Fibroblast of skin of left biceps (primary cell): ENCODE results near the gene PLA2G1B.
A peak's percentile ranks its signal among the peaks of the same experiment; 100 is the strongest.

Experiments
- DNase-seq, 2 experiments: peaks; one replicate each; pipeline ENCODE4 v3.0.0-alpha.2; 2013; ENCODE audit warnings: low read depth in 2 of 2

PLA2G1B gene

DNA sequence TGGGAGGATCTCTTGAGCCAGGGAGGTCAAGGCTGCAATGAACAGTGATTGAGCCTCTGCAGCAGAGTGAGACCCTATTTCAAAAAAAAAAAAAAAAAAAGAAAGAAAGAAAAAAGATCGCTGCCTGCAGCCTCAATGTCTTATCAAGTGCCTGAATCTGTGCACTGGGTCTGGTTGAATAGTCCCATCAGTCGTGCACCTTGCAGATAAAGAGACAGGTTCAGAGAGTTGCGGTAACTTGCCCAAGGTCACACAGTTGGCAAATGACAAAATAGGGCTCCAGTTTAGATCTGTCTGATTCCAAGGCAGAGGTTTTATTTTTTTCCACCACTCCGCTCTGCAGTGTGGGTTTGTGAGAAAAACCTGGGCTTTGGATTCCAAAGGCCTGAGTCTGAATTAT lies 649 bp upstream of the PLA2G1B start:
- DNase-seq: no peak

DNA sequence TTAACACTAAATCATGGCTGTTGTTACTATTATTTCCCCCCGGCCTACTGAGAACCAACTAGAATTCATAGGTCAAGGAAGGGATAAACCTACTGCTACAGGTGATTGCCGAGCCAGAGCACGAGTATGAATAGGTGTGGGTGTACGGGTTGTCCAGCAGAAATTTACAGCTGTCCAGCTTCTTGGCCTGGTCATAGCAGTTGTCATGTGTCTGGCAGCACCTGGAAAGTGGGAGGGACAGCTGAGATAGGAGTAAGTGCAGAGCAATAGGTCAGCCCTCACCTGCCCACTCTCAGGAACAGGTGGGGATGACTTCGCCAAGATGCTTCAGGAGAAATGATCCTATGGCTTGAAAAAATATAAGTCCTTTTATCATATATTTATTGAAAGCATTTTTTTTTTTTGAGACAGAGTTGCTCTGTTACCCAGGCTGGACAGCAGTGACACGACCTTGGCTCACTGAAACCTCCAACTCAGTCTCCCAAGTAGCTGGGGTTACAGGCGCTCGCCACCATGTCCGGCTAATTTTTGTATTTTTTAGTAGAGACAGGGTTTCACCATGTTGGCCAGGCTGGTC lies 2.6 kb downstream of the PLA2G1B start:
- DNase-seq: no peak

DNA sequence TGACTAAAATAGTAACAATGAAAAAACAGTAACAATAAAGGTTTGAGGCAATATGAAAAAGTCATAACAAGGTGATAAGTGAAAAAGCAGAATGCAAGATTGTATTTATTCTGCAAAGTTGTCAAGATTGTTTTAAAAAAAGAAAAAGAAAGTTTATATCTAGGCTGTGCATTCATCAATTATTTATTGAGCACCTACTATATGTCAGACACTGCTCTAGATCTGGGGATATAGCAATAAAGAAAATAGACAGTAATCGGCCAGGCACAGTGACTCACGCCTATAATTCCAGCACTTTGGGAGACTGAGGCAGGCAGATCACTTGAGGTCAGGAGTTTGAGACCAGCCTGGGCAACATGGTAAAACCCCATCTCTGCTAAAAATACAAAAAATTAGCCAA lies 3.8 kb downstream of the PLA2G1B start:
- no peak for DNase-seq

GRCh38 chr12:120321382-120322202 lies 6.0 kb downstream of the PLA2G1B start:
- no peak for DNase-seq

DNA sequence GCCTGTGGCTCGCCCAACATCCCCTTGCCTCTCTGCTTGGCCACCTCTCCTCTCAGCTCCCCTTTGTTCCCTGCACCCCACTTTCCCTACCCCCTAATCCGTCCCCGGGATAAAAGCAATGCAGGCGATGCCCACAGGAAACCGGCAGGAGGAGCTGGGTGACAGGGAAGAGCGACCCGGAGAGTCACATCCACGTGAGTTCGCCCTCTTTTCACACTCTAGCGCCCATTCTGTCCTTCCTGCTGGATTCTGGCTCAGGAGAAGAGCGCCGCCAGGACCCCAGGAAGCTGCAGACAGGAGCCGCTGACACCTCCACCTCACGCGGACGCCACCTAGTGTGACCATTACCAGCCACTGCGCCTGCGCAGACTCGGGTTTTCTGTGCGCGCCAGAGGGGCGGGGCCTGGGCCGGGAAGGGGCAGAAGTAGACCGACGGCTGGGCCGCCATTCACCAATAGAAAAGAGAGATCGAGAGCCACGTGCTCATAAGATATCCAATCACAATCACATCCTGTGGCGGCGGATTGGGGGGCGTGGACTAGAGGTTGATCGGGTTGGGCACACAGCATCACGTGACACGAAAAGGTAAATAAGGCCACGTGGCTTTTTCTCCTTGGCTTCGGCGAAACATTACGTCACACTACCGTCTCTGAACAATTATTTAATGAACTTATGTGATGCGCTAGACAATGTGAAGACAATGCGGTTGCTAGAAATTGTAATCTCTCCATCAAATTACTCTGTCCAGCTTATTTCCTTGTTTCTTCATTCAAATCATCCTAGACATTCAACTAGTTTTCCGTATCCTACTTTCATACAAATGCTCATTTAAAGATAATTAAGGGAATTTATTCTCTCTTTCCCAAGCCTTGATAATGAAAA lies 10.1 kb downstream of the PLA2G1B start:
- DNase-seq: peak; percentile 98

DNA sequence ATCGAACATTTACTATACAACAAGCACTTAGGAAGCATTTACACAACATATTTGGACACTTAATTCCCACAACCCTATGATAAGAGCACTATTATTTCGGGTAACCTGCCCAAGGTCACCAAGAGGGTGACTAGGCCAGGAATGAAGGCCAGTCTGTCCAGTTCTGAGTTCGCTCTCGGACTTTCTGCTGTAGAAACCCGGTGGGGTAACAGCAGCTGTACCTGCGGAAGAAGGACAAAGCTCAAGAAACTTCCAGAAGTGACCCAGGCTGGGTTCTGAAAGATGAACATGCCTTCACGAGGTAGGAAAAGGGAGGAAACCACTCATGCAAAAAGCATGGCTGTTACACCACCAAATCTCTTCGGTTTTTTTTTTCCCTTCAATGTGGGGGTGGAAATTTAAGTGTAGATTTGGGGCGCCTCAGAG lies 10.8 kb downstream of the PLA2G1B start:
- DNase-seq: no peak

GRCh38 chr12:120314220-120314619 lies 13.4 kb downstream of the PLA2G1B start:
- DNase-seq: no peak

DNA sequence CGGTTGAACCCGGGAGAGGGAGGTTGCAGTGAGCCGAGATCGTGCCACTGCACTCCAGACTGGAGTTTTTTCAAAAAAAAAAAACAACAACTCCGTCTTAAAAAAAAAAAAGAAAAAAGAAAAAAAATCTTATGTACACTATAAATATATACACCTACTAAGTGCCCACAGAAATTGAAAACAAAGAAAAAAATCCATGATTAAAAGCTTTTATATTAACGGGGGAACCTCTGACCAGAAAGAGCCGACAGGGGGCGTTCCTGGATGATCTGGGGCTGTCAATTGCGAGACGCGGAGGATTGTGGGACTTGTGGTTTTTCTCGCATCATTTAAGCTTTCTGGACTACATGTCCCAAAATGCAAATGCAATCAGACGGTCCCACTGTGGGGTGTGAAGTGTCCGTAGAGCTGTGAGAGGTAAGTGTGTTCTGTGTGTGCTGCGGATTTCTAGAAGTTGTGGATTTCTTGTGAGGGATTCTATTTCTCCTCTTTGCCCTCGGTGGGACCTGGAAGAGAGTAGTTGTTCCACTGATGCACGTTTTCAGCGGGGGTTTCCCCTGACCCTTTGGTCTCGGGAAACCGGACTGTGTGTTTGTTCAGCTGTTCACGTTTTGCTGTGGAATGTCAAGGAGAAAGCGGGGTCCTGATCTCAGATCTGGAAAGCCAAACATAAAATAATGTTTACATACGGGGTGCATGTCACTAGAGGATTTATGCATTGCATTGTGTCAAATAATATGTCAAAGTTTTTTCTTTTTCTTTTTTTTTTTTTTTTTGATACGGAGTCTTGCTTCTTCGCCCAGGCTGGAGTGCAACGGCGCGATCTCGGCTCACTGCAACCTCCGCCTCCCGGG lies 25.4 kb downstream of the PLA2G1B start, which contains the start of gene SIRT4:
Gene SIRT4, plus strand, starts transcription at position 360 of the 854 bp plus-strand sequence. CDS start 1,241 bp downstream, outside the sequence.
- peak; percentile 79 to 87 for DNase-seq

- DNase-seq: peak; percentile 95 to 96
These were observed 34.7 kb downstream of the PLA2G1B start, which contains the start of gene RNU4-1 for GRCh38 chr12:120292661-120293531. Gene RNU4-1 (minus strand): TSS chr12:120293237.

GRCh38 chr12:120292411-120292660 lies 35.2 kb downstream of the PLA2G1B start:
- DNase-seq: no peak

DNA sequence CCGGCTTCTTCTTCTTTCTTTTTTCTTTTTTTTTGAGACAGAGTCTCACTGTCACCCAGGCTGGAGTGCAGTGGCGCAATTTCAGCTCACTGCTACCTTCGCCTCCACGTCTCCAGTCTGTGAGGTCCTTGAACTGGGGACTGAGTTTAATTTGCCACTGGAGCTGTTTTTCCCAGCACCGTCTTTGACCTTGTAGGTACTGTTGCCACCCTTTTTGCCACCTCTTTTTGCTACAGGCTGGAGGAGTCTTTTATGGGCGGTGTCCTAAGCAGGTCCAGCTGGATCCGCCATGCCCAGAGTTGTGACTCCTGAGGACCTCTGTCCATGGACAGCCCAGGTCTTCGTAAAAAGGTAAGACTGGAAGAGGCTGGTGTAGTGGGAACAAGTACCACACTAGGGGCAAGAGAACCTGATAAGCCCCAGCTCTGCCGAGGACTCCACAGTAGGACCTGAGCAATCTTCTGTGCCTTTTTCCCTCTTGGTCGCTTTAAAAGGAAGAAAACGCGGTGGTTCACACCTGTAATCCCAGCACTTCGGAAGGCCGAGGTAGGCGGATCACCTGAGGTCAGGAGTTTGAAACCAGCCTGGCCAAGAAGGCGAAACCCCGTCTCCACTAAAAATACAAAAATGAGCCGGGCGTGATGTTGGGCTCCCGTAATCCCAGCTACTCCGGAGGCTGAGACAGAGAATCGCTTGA lies 36.8 kb downstream of the PLA2G1B start:
- DNase-seq: no peak

GRCh38 chr12:120287491-120287890 lies 40.1 kb downstream of the PLA2G1B start:
- no peak for DNase-seq

DNA sequence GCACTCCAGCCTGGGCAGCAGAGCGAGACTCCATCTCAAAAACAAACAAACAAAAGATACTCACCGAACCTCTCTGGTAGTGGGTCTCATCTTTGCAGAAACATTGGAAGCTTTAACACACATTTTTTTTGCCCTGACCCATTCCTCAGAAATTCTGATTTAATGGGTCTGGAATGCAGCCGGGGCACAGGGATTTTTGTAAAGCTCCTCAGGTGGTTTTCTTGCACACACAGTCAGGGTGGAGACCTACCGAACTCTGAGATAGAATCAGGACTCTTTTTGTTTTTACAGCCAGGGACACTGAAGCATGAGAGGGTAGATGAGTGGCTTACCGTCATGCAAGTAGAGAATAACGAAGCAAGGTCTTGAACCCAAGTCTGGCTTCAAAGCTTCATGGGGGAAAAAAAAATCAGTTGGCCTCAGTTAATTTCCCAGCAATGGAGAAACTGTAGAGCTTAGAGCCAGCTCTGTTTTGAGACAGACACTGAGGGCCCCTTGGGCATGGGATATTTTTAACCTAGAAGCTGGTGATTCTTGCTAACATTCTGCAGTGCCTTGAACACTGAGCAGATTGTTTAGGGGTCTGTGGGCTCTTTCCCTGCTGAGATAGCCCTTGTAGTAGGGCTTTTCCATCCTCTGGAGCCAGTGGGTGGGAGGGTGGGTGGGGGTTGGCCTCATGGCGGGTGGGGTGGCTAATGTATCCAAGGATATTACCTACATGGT lies 40.6 kb downstream of the PLA2G1B start:
- no peak for DNase-seq

DNA sequence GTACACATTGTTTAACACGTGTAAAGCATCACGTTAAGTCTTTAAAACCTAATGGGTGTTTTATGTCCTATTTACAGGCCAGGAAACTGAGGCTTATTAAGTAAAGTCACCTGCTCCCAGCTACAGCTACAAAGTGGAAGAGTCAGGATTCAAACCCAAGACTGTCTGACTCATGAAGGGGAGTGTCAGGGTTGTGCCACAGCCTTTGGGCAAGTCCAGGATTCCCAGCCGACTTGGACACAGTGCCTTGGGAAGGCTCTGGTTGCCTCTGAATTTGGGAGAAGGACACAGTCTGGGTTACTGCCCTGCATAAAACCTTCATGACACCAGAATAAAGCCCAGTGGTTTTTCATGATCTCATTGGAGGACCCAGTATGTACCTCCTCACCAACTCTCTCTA lies 43.2 kb downstream of the PLA2G1B start:
- DNase-seq: no peak

DNA sequence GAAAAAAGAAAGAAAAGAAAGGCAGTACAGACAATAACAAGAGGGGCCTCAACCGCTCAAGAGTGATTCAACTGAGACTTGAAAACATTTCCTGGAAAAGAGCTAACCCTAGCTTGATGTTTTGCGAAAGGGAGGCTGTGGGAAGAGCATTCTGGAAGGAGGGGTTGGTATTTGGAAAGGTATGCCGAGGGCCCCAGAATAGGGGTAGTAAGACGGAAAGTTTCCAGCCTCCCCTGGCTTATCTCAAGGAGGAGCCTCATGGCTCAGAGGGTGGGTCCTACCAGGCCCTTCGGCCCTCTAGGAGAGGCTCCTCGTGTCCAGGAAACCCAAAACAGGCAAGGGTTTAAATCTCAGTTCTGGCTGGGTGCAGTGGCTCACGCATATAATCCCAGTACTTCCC lies 44.3 kb downstream of the PLA2G1B start:
- DNase-seq: no peak

GRCh38 chr12:120278137-120279069 lies 49.2 kb downstream of the PLA2G1B start:
- no peak for DNase-seq

DNA sequence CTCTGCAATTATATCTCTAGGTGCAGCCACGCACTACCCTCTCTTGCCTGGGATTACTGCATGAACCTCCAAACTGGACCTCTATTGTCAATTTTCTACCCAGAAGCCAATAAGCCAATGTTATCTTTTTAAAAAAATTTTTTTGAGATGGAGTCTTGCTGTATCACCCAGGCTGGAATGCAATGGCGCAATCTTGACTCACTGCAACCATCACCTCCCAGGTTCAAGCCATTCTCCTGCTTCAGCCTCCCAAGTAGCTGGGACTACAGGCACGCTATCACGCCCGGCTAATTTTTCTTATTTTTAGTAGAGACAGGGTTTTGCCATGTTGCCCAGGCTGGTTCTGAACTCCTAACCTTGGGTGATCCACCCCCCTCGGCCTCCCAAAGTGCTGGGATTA lies 50.8 kb downstream of the PLA2G1B start:
- no peak for DNase-seq
